Mucosa of descending colon (tissue), 3 donors: ENCODE data around the gene SRR. TPM values are rescaled to one million over a fixed set of nuclear protein-coding genes. Genes with fewer than 3 reads are reported as not detected.

Experiments used
- ATAC-seq: fragments of 200-7000 bp; cut with Tn5 transposase; one replicate; pipeline ENCODE4 v1.9.1; 2020; ENCODE audit warnings: mild to moderate bottlenecking, moderate library complexity
- DNase-seq, 3 donors: peaks; one replicate each; pipeline ENCODE4 v3.0.0-alpha.2; 2020
- H3K36me3 ChIP-seq: fragments of 200-600 bp; one replicate; pipeline ENCODE4 v1.8.0; 2021; ENCODE audit warnings: low read depth, mild to moderate bottlenecking
- H3K4me1 ChIP-seq: fragments of 200-600 bp; one replicate; pipeline ENCODE4 v1.8.0; 2021; ENCODE audit warnings: low read depth, mild to moderate bottlenecking
- H3K4me3 ChIP-seq: fragments of 200-600 bp; one replicate; pipeline ENCODE4 v1.8.0; 2021; ENCODE audit warnings: mild to moderate bottlenecking
- H3K9me3 ChIP-seq: fragments of 200-600 bp; one replicate; pipeline ENCODE4 v1.8.0; 2021; ENCODE audit warnings: mild to moderate bottlenecking
- intact Hi-C, 2 donors: fragments of 100-400 bp; cut with DNase I in 1 of 2; cut with micrococcal nuclease in 1 of 2; formaldehyde crosslinking; loops; one replicate each; pipeline versions ENCODE4 v1.11.0 to v1.11.1; 2022; cut with DNase I, micrococcal nuclease
- total RNA-seq, 3 donors: library from RNA; stranded (reverse); fragmentation: NEBNext Ultra II Directional in 2 of 3; extraction: Animal tissue kit (Norgen Biotek cat#: 25700) in 2 of 3; gene quantifications; one replicate each; pipeline versions ENCODE4 v1.2.1 to v1.2.4, GENCODE V29; 2021 to 2023
- TF ChIP-seq, protein P1 (sequence below): fragments of 200-600 bp; IDR thresholded peaks from one replicate; pipeline ENCODE4 v1.8.0; 2022; ENCODE audit warnings: antibody characterized with exemption, mild to moderate bottlenecking
- donor health status: DM: no; HTN: no; CAD: no; lungs with moderate emphysema.
- donor health status: DM: no; HTN: no; CAD: no.
- donor health status: DM: no; HTN: yes; CAD: no.

The SRR gene
- total RNA-seq, 3 donors from 2014 or later, result 9.7 to 16.2 (median 9.8) TPM

DNA sequence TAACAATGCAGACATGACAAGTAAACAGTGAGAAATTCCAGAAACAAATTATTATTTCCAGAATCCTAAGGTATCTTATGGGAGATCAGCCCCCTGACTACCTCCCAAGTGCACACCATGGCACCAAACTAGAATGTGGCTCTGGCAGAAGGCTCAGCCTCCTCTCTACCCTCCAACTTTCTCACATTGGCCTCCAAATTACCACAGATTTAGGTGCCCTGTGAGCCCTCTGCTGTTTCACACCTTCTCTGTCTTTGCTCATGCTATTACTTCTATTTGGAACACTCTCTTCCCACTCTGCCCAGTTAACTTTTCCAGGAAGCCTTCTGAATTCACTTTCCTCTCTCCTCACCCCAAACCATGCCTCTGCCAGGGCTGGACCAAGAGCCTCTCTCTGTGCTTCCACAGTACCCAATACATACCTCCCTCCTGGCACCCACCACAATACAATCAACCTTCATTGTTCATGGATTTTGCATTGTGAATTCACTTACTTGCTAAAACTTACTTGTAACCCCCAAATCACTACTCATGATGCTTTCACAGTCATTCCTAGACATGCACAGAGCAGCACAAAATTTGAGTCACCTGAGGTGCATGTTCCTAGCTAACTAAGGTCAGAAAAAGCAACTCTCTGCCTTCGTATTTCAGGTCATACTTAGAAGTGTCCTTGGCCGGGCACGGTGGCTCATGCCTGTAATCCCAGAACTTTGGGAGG, 31.6 kb upstream of the SRR start:
- intact Hi-C loops, result no loop called here
- H3K9me3 ChIP-seq, result no peaks in the 10 kb centered on the region
- H3K4me1 ChIP-seq, result no peaks in the 10 kb centered on the region
- TF ChIP-seq, protein P1, sequence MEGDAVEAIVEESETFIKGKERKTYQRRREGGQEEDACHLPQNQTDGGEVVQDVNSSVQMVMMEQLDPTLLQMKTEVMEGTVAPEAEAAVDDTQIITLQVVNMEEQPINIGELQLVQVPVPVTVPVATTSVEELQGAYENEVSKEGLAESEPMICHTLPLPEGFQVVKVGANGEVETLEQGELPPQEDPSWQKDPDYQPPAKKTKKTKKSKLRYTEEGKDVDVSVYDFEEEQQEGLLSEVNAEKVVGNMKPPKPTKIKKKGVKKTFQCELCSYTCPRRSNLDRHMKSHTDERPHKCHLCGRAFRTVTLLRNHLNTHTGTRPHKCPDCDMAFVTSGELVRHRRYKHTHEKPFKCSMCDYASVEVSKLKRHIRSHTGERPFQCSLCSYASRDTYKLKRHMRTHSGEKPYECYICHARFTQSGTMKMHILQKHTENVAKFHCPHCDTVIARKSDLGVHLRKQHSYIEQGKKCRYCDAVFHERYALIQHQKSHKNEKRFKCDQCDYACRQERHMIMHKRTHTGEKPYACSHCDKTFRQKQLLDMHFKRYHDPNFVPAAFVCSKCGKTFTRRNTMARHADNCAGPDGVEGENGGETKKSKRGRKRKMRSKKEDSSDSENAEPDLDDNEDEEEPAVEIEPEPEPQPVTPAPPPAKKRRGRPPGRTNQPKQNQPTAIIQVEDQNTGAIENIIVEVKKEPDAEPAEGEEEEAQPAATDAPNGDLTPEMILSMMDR, result no peak
- DNase-seq, result no peak
- H3K4me3 ChIP-seq, result no peak overlapping the region
- no peaks in the 10 kb centered on the region for H3K36me3 ChIP-seq
- ATAC-seq, result no peak

DNA sequence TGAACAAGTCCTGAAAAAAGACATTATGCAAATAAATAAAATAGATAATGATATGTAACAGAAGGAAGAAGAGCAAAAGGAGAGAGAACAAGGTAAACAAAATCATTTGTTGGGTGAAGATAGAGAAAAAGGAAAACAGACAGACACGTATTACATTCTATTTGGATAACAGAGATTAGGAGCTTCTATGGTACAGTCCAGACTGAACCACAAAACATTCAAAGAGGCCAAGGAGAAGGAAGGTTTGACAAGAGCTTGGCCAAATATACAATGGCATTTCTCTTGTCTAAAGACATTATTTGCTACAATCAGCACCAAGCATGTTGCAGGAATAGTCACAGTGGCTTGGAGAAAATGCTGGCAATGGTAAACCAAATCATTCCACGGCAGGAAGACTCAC, 29.3 kb upstream of the SRR start:
- DNase-seq (no peak), ATAC-seq (no peak)
- no peaks in the 10 kb centered on the region for H3K4me1 ChIP-seq
- intact Hi-C loops, result no loop called here
- TF ChIP-seq, protein P1, result no peak
- no peak overlapping the region for H3K4me3 ChIP-seq
- H3K36me3 ChIP-seq, result no peaks in the 10 kb centered on the region
- no peaks in the 10 kb centered on the region for H3K9me3 ChIP-seq

DNA sequence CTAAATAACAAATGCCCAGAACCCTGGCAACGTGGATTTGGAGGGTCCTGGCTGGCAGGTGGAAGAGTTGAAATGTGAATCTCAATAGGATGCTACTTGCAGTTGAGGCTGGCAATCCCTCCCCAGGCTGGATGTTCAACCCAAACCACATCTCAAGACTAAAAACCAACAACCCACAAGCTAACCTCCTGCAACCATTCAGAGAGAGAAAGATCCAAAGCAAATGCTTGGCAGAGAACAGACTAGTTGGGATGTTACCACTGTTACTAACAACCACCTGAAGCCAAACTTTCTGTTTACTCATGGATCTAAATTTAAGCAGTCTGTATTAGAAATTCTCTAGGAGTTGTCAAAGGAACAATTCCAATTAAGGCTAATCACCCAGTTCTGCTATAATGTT, 28.0 kb upstream of the SRR start:
- ATAC-seq, result no peak
- no peaks in the 10 kb centered on the region for H3K36me3 ChIP-seq
- TF ChIP-seq, protein P1, result no peak
- H3K4me3 ChIP-seq, result no peak overlapping the region
- intact Hi-C loops, result no loop called here
- no peaks in the 10 kb centered on the region for H3K4me1 ChIP-seq
- no peaks in the 10 kb centered on the region for H3K9me3 ChIP-seq
- DNase-seq, result no peak

DNA sequence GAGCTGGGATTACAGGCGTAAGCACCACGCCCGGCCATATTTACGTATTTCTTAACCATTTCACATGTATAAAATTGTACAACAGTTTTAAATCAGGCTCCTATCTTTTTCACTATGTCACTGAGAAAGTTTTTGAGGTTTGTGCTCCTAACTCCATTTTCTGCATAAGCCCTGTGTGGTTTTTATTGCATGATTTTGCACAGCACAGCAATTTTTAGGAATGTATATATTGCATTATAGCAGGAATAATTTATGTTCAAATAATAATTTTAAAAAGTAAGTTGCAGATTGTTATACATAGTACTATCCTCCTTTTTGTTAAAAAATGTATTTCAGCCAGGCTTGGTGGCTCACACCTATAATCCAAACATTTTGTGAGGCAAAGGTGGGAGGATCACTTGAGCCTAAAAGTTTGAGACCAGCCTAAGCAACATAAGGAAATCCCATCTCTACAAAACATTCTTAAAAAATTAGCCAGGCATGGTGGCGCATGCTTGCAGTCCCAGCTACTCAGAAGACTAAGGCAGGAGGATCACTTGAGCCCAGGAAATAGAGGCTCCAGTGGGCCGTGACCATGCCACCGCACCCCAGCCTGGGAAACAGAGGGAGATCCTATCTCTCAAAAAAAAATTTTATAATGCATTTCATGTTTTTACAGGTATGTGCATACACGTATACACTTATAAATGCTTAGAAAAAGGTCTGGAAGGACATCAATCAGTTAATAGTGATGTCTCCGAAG, 26.1 kb upstream of the SRR start:
- DNase-seq (no peak), ATAC-seq (no peak)
- no peak overlapping the region for H3K4me3 ChIP-seq
- intact Hi-C loops, result no loop called here
- no peaks in the 10 kb centered on the region for H3K36me3 ChIP-seq
- H3K9me3 ChIP-seq, result no peaks in the 10 kb centered on the region
- H3K4me1 ChIP-seq, result no peaks in the 10 kb centered on the region
- TF ChIP-seq, protein P1, result no peak

DNA sequence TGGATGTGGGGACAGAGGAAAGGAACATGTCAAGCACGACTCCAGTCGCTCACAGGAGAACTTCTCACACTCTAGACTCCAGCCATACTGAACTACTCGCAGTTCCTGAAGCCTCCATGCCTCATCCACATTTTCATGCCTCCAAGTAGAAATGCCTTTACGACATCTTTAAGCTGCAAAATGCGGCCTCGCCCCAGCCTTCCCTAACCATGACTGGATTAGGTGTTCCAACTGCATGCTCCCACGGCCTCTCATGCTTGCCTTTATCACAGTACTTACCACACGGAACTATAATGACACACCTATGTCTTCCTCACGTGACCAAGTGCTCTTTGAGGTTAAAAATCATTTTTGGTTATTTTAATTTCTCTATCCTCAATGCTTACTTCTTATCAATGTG, 24.0 kb upstream of the SRR start:
- DNase-seq (no peak), ATAC-seq (no peak)
- intact Hi-C loops, result loop anchor here in 1 of 2 donors (10.0 kb wide), 1 partner anchor 225 kb away; the partner anchor contains the start of gene HIC1
- Histone ChIP-seq H3K4me1 (no peaks in the 10 kb centered on the region), H3K4me3 (no peak overlapping the region), H3K9me3 (no peaks in the 10 kb centered on the region), H3K36me3 (no peaks in the 10 kb centered on the region)
- TF ChIP-seq, protein P1, result no peak
